Endothelial cell of umbilical vein (primary cell): ENCODE measurements around the gene SH3BP5. TPM values are rescaled to one million over a fixed set of nuclear protein-coding genes. Genes with fewer than 3 reads are reported as not detected.

ENCODE experiments used
- BruUV-seq: library from RNA; stranded (reverse); fragments of 400-500 nt; replicated peaks from 2 replicates; lab custom pipeline; 2021; lab: Mats Ljungman, UMichigan
- CTCF ChIA-PET: fragments of 300-600, 350-600 bp; sonication (Branson Sonifier 250); formaldehyde crosslinking; loops from one replicate; lab custom pipeline; 2021; ENCODE audit warnings: antibody characterized with exemption, inconsistent platforms; lab: Charles Lee
- POLR2A ChIA-PET: fragments of 300-600, 350-600 bp; sonication (Branson Sonifier 250); formaldehyde crosslinking; loops from one replicate; lab custom pipeline; 2021; ENCODE audit warnings: antibody characterized with exemption, inconsistent platforms; lab: Charles Lee
- DNase-seq: peaks from one replicate; pipeline ENCODE4 v3.0.0-alpha.2; 2011; ENCODE audit warnings: low read depth, low spot score
- FAIRE-seq: peaks from 2 replicates; lab custom pipeline; 2011; peaks lifted over from hg19 to GRCh38; lab: Jason Lieb, UNC
- H2AFZ ChIP-seq: 2 replicates; pipeline ENCODE4 v1.6.0; 2012; ENCODE audit warnings: low read depth, low read length, control low read depth, inconsistent platforms
- H3K27ac ChIP-seq: 2 replicates; pipeline ENCODE4 v1.5.1; 2011; ENCODE audit warnings: low read depth, mild to moderate bottlenecking, control low read depth, low read length, moderate library complexity; ENCODE audit not compliant: insufficient read depth
- H3K27me3 ChIP-seq, 2 experiments: 2 replicates each; pipeline versions ENCODE4 v1.6.0 to v1.6.1; 2011; ENCODE audit warnings: low read length in 2 of 2, mixed read lengths in 1 of 2; ENCODE audit not compliant: control insufficient read depth in 2 of 2, insufficient read depth in 2 of 2
- H3K36me3 ChIP-seq, 2 experiments: 2 replicates in 1 of 2; 3 replicates in 1 of 2; pipeline ENCODE4 v1.5.1; 2011; ENCODE audit warnings: low read length in 2 of 2, mild to moderate bottlenecking in 1 of 2, moderate library complexity in 1 of 2; ENCODE audit not compliant: control insufficient read depth in 2 of 2, insufficient read depth in 2 of 2; ENCODE audit errors: extremely low read depth in 1 of 2
- H3K4me1 ChIP-seq: 3 replicates; pipeline ENCODE4 v1.5.1; 2011; ENCODE audit warnings: mild to moderate bottlenecking, low read length; ENCODE audit not compliant: control insufficient read depth, insufficient read depth; ENCODE audit errors: extremely low read depth
- H3K4me2 ChIP-seq: 2 replicates; pipeline ENCODE4 v1.6.1; 2011; ENCODE audit warnings: low read length, control low read depth, mixed read lengths; ENCODE audit not compliant: insufficient read depth
- H3K4me3 ChIP-seq, 3 experiments: fragments of 200-600 bp in 1 of 3; sonication (generic), shearing (Covaris generic) in 1 of 3; replicated peaks in 1 of 3; 2 replicates each; pipeline ENCODE4 v1.5.1; 2011 to 2016; ENCODE audit warnings: control low read depth in 3 of 3, low read length in 3 of 3, mild to moderate bottlenecking in 2 of 3, inconsistent platforms in 1 of 3, low read depth in 1 of 3, moderate library complexity in 1 of 3; ENCODE audit not compliant: insufficient read depth in 1 of 3
- H3K79me2 ChIP-seq: 2 replicates; pipeline ENCODE4 v1.6.0; 2012; ENCODE audit warnings: low read length, inconsistent platforms; ENCODE audit not compliant: control insufficient read depth, insufficient read depth
- H3K9ac ChIP-seq: replicated peaks from 2 replicates; pipeline ENCODE3; 2011; ENCODE audit warnings: low read length, control low read depth; ENCODE audit not compliant: insufficient read depth; ENCODE audit errors: extremely low read depth
- H3K9me1 ChIP-seq: replicated peaks from 3 replicates; pipeline ENCODE4 v1.6.0; 2011; ENCODE audit warnings: mild to moderate bottlenecking, low read length; ENCODE audit not compliant: control insufficient read depth, insufficient read depth; ENCODE audit errors: extremely low read depth
- H3K9me3 ChIP-seq: replicated peaks from 2 replicates; pipeline ENCODE4 v1.5.1; 2012; ENCODE audit warnings: low read length, inconsistent platforms; ENCODE audit not compliant: control insufficient read depth, insufficient read depth
- H4K20me1 ChIP-seq: replicated peaks from 2 replicates; pipeline ENCODE3; 2011; ENCODE audit warnings: mild to moderate bottlenecking, low read length; ENCODE audit not compliant: control insufficient read depth, insufficient read depth; ENCODE audit errors: extremely low read depth
- EZH2 ChIP-seq: IDR thresholded peaks from 2 replicates; pipeline ENCODE4 v1.6.1; 2012; ENCODE audit warnings: borderline replicate concordance, low read depth, mild to moderate bottlenecking, moderate library complexity, low read length, inconsistent platforms; ENCODE audit not compliant: severe bottlenecking
- FOS ChIP-seq: IDR thresholded peaks from 2 replicates; pipeline ENCODE4 v1.6.1; 2011; ENCODE audit warnings: mild to moderate bottlenecking, low read length, moderate library complexity, borderline replicate concordance; ENCODE audit not compliant: insufficient read depth
- GATA2 ChIP-seq: IDR thresholded peaks from 2 replicates; pipeline ENCODE4 v1.7.0; 2011; ENCODE audit warnings: low read depth, mild to moderate bottlenecking, moderate library complexity, mixed read lengths, low read length; ENCODE audit not compliant: insufficient read length, insufficient read depth
- JUN ChIP-seq: IDR thresholded peaks from 2 replicates; pipeline ENCODE4 v1.6.1; 2011; ENCODE audit warnings: borderline replicate concordance, low read depth; ENCODE audit not compliant: insufficient read length, insufficient read depth
- MYC ChIP-seq: IDR thresholded peaks from one replicate; pipeline ENCODE4 v1.6.1; 2011; ENCODE audit warnings: mild to moderate bottlenecking, low read depth, low read length
- POLR2A ChIP-seq: IDR thresholded peaks from 2 replicates; pipeline ENCODE4 v1.6.1; 2012; ENCODE audit warnings: low read depth, mild to moderate bottlenecking, control low read depth, low read length
- POLR2AphosphoS5 ChIP-seq: IDR thresholded peaks from 2 replicates; pipeline ENCODE4 v1.6.1; 2012; ENCODE audit warnings: low read depth, mild to moderate bottlenecking, control low read depth, low read length, moderate library complexity; ENCODE audit not compliant: insufficient read depth
- dilution Hi-C: fragments of 300-500 bp; cut with MboI; formaldehyde crosslinking; loops from one replicate; pipeline ENCODE4 v1.15.0; 2019; ENCODE audit warnings: low sequenced_read_pairs; ENCODE audit not compliant: extremely low pct_ligation_motif_present
- intact Hi-C: fragments of 100-400 bp; cut with micrococcal nuclease; formaldehyde crosslinking; loops from one replicate; pipeline ENCODE4 v1.10.0; 2022
- polyA plus RNA-seq, 4 experiments: library from polyadenylated mRNA; depleted of rRNA in 3 of 4; stranded (reverse) in 3 of 4; unstranded in 1 of 4; fragments of >200 nt; gene quantifications; 2 replicates each; pipeline versions ENCODE4 v1.2.1 to v1.2.3, GENCODE V29; 2011 to 2012; ENCODE audit warnings: missing spikeins in 1 of 4
- total RNA-seq: library from RNA; stranded (reverse); gene quantifications from 2 replicates; pipeline ENCODE4 v1.2.3, GENCODE V29; 2021
- TF ChIP-seq, protein P1 (sequence below), 2 donors: IDR thresholded peaks; 1 replicate in 1 of 2; 2 replicates in 1 of 2; pipeline ENCODE4 v1.5.1; 2011; ENCODE audit warnings: low read length in 2 of 2, mild to moderate bottlenecking in 2 of 2, moderate library complexity in 2 of 2, control low read depth in 1 of 2, inconsistent platforms in 1 of 2, low read depth in 1 of 2; ENCODE audit not compliant: insufficient read depth in 1 of 2; ENCODE audit errors: extremely low read depth in 1 of 2
- TF ChIP-seq, protein P2 (sequence below): IDR thresholded peaks from 2 replicates; pipeline ENCODE4 v1.6.1; 2011; ENCODE audit not compliant: insufficient read depth, insufficient read length

Gene SH3BP5
- total and polyA plus RNA-seq, 2 donors (not counting 3 experiments of a cell fraction or from before 2014, with no cell fraction given) = 35.3 to 76.3 TPM

DNA sequence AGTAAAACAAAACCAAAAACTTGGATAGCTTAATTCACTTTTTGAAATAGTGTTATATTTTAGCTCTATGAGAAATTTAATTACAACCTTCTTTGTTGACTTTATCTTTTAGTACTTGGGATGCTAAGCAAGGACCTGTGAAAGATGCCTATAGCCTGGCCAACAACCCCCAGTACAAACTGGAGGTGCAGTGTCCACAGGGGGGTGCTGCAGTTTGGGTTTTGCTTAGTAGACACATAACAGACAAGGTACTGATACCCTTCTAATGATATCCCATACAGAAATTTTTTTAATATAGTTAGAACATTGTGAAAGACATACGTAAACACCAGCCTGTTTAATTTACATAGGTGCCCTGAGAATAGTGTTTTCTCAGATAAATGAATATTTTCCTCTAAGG lies 91.0 kb downstream of the SH3BP5 start:
- no TSS peak for BruUV-seq

DNA sequence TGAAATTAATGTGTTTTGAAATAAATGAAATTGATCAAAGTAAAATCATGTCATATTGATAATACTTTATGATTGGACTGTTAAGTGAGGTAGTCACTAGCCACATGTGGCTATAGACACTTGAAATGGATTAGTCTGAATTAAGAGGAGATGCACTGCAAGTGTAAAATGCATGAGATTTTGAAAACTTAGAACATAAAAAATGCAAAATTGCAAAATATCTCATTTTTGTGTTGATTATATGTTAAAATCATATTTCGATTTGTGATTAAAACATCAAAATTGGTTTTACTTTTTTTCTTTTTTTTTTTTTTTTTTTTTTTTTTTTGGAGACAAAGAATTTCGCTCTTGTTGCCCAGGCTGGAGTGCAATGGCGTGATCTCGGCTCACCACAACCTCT lies 103.1 kb downstream of the SH3BP5 start:
- intact Hi-C loops (no loop called here), dilution Hi-C loops (no loop called here)
- no peak overlapping the region for H3K4me2 ChIP-seq
- H3K9ac ChIP-seq = no peak overlapping the region
- no peaks in the 10 kb centered on the region for H3K9me3 ChIP-seq
- H3K36me3 ChIP-seq = peaks cover 2 to 24% of the 10 kb centered on the region in 2 experiments
- no peak overlapping the region for H3K4me3 ChIP-seq
- no peak overlapping the region for H3K27ac ChIP-seq
- no peaks in the 10 kb centered on the region for H3K4me1 ChIP-seq
- H3K9me1 ChIP-seq = no peaks in the 10 kb centered on the region
- POLR2A ChIA-PET = no interaction called here
- H2AFZ ChIP-seq = no peak overlapping the region
- TF ChIP-seq FOS (no peak), EZH2 (no peak), GATA2 (no peak), JUN (no peak), POLR2A (no peak), MYC (no peak), POLR2AphosphoS5 (no peak)
- TF ChIP-seq, protein P1, sequence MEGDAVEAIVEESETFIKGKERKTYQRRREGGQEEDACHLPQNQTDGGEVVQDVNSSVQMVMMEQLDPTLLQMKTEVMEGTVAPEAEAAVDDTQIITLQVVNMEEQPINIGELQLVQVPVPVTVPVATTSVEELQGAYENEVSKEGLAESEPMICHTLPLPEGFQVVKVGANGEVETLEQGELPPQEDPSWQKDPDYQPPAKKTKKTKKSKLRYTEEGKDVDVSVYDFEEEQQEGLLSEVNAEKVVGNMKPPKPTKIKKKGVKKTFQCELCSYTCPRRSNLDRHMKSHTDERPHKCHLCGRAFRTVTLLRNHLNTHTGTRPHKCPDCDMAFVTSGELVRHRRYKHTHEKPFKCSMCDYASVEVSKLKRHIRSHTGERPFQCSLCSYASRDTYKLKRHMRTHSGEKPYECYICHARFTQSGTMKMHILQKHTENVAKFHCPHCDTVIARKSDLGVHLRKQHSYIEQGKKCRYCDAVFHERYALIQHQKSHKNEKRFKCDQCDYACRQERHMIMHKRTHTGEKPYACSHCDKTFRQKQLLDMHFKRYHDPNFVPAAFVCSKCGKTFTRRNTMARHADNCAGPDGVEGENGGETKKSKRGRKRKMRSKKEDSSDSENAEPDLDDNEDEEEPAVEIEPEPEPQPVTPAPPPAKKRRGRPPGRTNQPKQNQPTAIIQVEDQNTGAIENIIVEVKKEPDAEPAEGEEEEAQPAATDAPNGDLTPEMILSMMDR (IDR thresholded peaks at IDR 0.05; ENCODE audit: extremely low read depth in 1 of 2, insufficient read depth in 1 of 2, low read depth in 1 of 2, low read length in 2 of 2) = no peak
- TF ChIP-seq, protein P2, sequence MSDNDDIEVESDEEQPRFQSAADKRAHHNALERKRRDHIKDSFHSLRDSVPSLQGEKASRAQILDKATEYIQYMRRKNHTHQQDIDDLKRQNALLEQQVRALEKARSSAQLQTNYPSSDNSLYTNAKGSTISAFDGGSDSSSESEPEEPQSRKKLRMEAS = no peak
- CTCF ChIA-PET = interaction anchor here (1.4 kb wide), 1 partner anchor 10 kb away, joined by 4 read pairs; no protein-coding TSS in a partner anchor
- DNase-seq = no peak
- no peaks in the 10 kb centered on the region for H4K20me1 ChIP-seq
- BruUV-seq = no TSS peak
- H3K27me3 ChIP-seq = no peaks in the 10 kb centered on the region
- no peaks in the 10 kb centered on the region for H3K79me2 ChIP-seq
- FAIRE-seq = no peak

More for the DNA sequence above, 91.0 kb downstream of the SH3BP5 start:
- H3K9me1 ChIP-seq = no peaks in the 10 kb centered on the region
- dilution Hi-C loops (no loop called here), intact Hi-C loops (loop anchor here (1.0 kb wide), 1 partner anchor 164 kb away; no protein-coding TSS in a partner anchor)
- peaks cover 11 to 22% of the 10 kb centered on the region in 2 experiments for H3K36me3 ChIP-seq
- no peak overlapping the region for H3K27ac ChIP-seq
- H3K4me3 ChIP-seq = no peak overlapping the region
- H3K4me1 ChIP-seq = no peaks in the 10 kb centered on the region
- no peak overlapping the region for H2AFZ ChIP-seq
- H3K4me2 ChIP-seq = no peak overlapping the region
- ChIA-PET CTCF (interaction anchor here (1.5 to 4.2 kb wide), 3 partner anchors 27 to 166 kb away, joined by 3 to 39 read pairs (median 5); no protein-coding TSS in a partner anchor), POLR2A (no interaction called here)
- FAIRE-seq = no peak
- no peaks in the 10 kb centered on the region for H3K79me2 ChIP-seq
- no peaks in the 10 kb centered on the region for H3K9me3 ChIP-seq
- H3K27me3 ChIP-seq = no peaks in the 10 kb centered on the region
- TF ChIP-seq EZH2 (no peak), JUN (no peak)
- TF ChIP-seq, protein P1 (IDR thresholded peaks at IDR 0.05; ENCODE audit: extremely low read depth in 1 of 2, insufficient read depth in 1 of 2, low read depth in 1 of 2, low read length in 2 of 2) = peak; percentile 29 to 33
- peak; percentile 40 for DNase-seq
- no peaks in the 10 kb centered on the region for H4K20me1 ChIP-seq
- no peak overlapping the region for H3K9ac ChIP-seq
